Vagina (tissue), 2 donors: ENCODE data around the gene UQCRH.

ENCODE experiments used
- POLR2A ChIP-seq, 2 donors: fragments of 450-650 bp; IDR thresholded peaks; one replicate each; pipeline ENCODE4 v1.6.1; 2017; ENCODE audit warnings: antibody characterized with exemption in 2 of 2, mild to moderate bottlenecking in 2 of 2, moderate library complexity in 2 of 2
- TF ChIP-seq, protein P1 (sequence below), 3 experiments: fragments of 450-650 bp in 2 of 3; fragments of 200-600 bp in 1 of 3; sonication (generic) in 1 of 3; IDR thresholded peaks; one replicate each; pipeline ENCODE4 v1.5.1; 2017 to 2019; ENCODE audit warnings: antibody characterized with exemption in 3 of 3, mild to moderate bottlenecking in 2 of 3, moderate library complexity in 2 of 3

DNA sequence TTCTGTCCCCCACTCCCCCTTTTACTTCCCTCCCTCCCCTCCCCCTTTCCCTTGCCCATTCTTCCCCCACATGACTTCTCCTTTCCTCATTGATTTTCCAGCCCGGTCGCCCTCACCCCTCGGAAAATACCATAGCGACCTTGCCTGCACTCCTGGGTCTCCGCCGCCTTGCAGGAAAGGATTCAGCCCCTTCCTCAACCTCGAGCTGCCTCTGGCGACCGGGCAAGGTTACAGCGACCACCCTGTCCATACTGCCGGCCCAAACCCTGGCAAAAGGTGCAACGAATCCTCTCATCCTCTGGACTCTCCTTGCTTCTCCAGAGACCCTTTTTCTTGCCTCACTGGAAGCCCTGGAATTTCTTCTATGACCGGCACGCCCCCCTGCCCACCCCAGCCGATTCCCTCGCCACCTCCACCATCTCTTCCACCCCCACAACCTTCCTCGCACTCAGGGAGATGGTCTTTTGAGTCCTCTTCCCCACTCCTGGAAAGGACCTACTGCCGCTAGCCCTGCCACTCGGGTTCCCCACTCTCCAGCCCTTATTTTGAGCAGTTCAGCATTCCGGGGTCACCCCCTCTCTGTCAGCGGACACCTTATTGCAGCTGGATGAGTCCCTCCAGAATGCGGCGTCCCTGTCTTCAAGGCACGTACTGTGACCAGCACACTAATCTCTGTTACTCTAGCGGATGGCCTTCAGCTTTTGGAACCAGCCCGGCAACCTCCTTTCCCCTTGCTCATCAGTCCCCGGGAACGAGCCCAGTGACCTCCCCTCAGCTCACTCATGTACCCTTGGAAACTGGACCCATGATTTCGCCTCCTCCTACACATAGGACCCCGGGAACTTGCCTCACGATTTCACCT is 38.0 kb downstream of the UQCRH start:
- TF ChIP-seq, protein P1, sequence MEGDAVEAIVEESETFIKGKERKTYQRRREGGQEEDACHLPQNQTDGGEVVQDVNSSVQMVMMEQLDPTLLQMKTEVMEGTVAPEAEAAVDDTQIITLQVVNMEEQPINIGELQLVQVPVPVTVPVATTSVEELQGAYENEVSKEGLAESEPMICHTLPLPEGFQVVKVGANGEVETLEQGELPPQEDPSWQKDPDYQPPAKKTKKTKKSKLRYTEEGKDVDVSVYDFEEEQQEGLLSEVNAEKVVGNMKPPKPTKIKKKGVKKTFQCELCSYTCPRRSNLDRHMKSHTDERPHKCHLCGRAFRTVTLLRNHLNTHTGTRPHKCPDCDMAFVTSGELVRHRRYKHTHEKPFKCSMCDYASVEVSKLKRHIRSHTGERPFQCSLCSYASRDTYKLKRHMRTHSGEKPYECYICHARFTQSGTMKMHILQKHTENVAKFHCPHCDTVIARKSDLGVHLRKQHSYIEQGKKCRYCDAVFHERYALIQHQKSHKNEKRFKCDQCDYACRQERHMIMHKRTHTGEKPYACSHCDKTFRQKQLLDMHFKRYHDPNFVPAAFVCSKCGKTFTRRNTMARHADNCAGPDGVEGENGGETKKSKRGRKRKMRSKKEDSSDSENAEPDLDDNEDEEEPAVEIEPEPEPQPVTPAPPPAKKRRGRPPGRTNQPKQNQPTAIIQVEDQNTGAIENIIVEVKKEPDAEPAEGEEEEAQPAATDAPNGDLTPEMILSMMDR (IDR thresholded peaks at IDR 0.05) = no peak
- no peak for TF ChIP-seq POLR2A (IDR thresholded peaks at IDR 0.05)
